NCI-H187 (cell line): ENCODE measurements around the gene CDRT4.
"Not testable (repeated sequence)": the region's sequence is repeated elsewhere in the genome, so short reads cannot be mapped to it uniquely, and the experiment has no call there.

ENCODE experiments used
- DNase-seq, 2 experiments: peaks; one replicate each; lab custom pipeline; 2025; lab: John Stamatoyannopoulos, UW

CDRT4 gene

DNA sequence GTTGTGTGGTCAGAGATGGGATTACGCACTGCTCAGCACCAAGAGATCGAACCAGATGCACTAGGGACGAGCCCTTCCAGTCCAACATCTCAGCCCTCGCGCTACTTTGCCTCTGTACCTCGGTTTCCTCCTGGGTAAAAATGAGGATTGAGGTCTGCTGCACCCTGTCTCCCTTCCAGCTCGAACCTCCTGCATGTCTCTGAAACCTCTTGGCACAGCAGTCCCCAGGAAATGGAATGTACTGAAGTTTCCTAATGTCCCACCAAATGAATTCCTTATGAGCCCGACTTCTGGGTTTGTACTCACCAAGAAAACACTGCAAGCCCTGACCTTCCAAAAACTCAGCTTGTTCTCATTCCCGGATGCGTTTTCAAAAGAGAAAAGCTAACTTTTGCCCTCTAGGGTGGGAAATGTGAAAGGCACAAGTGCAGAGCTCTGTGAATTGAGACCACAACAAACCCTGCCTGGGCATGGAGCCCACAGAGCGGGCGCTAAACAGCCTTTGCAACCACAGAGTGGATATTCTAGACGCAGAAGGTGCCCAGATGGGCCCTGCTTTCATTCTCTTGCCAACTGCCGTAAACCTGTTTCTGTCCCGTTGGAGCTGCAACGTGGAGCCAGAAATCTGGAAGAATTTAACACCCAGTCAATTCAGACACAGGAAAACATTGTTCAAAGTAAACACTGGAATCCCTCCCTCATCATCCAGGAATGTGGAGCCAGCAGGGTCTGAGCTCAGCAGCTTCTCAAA is 10.3 kb downstream of the CDRT4 start:
- no peak for DNase-seq

DNA sequence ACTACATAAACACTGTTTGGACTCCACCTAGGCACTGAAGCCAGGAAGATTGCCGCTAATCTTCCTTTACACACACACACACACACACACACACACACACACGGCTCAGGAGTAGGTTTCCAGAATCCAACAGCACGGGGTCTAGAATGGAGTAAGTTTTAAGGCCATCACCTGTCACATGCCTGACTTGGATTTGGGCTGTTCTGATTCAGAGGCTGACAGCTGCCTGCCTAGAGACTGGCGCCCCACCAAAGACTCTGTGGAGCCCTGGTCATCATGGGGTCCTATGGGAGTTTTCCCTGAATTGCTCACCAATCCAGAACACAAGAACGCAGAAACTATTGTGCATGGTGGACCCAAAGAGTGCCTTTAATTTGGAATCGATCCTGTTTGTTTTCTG is 10.9 kb downstream of the CDRT4 start:
- DNase-seq, result no peak

DNA sequence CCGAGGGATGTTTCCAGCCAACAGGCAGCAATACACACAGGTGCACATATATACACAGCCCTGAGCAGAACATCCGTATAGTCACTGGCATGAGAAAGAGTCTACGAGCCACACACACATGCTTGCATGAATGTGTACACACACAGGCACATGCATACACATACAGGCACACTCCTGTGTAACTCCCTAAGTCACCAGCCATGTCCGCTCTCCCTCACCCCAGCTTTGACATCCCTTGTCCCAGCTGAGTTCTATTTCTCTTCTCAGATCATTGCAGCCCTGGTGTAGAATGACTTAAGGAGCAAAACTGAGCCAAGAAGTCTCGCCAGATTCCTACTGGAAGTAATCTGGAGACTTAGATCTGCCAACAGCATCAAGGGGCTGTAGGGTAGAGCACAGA is 13.1 kb downstream of the CDRT4 start:
- no peak for DNase-seq

DNA sequence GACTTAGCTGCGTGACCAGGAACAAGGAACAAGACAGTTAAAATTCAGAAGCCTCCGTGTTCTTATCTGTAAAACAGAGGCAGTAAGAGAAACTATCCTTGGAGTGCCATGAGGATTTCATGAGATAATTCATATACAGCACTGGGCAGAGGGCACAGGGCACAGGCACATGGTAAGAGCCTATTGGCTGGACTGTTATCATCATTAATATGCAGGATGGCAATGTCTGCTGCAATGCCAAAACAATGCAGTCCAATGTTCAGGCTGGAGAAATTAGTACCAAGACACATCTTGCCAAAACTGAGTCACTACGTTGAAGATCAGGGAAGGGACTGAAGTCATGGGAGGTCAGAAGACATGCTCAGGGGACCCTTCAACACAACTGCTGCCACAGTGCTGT is 13.6 kb downstream of the CDRT4 start:
- DNase-seq, result no peak

DNA sequence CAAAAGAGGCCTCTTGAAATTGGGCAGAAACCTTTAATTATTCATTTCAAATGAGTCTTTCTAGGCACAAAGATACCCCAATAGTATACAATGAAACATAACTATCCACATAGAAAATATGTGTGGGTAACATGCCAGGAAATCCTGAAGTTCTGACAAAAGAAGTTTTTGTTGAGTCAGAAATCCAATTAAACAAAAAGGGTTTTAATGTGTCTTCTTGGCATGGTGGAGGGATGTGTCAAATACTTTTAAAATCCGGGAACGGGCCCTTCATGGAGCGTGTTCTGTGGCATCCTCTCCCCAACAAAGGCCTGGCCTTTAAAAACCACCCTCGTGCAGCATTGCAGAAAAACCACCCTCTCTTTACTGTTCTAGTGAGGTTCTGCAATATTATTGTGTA is 14.2 kb downstream of the CDRT4 start:
- no peak for DNase-seq

DNA sequence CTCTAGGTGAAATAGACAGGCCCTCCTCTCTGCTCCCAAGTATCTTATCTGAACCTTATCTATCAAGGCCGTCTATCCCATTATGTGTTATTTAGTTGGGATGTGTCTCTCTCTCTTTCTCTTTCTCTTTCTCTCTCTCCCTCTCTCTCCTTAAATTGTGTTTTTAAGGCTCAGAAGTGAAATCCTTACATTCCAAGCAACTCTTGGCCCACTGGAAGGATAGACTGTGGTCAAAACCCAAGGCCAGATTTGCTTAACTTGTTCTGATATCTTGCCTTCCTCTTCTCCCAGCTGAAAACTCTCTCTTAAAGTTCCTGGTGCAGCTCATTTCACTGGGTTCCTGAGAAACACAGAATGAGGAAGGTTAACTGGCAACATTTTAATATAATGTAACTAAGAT is 14.7 kb downstream of the CDRT4 start:
- no peak for DNase-seq

DNA sequence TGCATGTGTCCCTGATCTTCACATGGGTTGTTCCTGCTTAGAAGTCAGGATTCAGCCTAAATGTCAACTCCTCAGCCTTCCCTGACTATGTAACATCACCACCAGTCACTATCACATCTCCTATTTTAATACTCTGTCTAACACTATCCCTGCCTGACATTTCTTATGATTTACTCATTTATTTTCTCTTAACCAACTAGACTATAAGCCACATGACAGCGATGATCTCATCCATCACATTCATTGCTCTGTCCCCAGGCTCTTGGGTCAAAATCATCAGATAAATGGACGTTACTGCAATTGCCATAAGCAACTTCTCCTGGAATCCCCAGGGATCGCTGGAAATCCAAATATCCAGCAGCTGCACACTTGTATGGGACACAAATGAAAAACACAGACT is 15.7 kb downstream of the CDRT4 start:
- no peak for DNase-seq

DNA sequence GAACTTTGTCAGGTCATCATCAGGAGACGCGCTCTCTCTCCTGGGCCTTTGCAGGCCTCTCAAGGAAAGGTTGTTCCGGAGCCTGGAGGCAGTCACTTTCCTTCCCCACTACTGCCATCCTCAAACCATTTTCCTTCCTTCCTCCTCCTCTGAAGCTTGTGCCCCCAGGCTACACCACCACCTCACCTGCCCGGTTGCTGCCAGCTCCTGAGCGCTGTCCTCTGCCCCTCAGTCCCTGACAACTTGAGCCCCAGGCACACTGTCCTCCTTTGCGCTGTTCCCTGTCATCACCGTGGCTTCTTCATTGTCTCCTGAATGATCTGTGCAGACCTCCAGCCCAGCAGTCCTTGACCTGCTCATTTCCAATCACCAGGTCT is 18.9 kb downstream of the CDRT4 start:
- DNase-seq, result no peak

DNA sequence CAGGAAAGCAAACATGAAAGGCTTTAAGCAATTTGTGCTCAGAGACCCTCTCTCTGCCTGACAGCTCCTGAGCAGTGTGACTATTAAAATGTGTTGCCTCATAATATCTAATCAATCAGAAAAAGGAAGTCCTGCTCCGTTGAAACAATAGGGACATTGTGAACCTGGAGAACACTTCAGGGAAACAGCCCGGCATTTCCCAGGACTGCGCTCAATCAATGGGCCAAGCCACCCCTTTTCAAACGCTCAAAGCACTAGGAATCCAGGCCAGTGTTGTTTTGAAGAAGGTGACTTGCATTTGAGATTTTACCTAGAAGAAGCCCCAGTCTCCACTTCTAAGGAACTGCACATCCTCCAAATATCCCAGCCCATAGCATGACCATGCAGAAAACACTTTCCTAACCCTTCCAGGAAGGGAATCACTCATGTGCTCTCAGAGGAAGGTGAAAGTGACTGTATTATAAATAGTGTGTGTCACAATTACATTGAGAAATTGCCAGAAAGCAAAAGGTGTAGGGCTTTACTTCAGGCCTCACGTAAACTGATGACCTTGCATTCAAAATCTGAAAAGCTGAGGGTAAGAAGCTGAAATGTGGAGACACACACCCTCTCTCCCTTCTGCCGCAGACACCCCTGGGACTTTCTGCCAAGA is 19.4 kb downstream of the CDRT4 start:
- no peak for DNase-seq

DNA sequence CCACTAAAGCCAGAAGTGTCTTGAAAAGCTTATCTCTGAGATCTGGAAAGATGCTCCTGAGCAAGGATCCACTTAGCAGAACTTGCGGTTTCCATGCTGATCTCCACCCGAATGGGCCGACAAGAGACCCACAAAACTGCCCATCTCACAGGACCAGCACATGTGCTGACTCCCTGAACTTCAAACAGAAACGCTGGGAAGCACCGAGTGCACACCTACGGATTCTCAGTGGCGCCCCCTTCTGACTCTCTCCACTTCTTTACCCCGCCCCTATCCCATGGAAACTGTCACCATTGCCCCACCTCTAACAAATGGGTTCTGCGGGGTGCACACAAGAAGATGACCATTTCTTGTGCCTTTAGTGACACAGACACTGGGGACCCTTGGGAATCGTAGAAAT is 21.4 kb downstream of the CDRT4 start:
- no peak for DNase-seq

DNA sequence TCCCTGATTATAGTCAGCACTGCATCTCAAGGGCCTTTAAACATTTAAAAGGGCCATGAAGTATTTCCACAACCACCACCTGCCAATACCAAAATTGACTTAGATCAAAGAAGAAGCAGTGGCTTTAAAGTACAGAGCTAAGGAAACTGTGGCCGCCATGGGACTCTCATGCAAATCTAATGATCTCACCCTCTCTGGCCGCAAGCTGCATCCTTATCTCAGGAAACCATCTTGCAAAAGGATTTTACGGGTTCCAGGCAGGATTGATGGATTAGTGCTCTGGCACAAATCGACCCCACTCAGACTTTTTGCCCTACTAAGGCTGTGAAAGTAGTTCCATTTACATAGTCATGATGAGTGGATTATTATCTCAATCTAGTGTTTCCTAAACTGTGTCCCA is 22.6 kb downstream of the CDRT4 start:
- no peak for DNase-seq

DNA sequence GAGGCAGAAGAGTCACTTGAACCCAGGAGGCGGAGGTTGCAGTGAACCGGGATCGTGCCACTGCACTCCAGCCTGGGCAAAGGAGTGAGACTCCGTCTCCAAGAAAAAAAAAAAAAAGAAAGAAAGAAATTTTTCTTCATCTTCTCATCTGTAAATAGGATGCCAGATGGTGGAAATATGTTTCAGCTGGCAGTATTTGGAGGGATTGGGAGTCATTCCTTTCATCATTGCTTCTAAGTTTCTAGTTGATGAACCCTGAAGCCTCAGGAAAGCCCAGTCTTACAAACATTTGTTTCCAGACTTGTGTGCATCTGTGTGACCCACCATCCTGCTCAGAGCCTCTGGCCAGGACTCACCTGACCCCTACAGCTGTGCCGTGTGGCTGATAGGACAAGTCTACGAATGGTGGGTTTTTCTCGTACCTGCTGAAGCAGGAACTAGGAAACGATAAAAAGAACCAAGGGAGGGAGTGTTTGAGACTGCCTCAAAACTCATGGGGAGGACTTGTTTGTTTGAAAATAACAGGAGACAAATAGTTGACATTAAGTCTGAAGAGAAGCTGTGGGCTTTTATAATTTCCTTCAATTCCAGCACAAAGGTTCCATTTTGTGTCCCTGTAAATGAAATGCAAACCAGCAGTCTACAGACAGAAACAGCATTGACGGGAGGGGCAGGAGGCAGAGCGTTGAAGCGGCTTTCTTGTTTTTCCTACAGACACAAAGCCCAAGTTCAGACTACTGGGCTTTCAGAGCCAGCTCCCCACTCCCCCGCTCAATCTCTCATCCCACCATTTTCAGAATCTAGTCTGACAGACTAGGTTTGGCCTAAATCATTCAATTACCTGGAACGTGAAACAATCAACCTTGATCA is 24.9 kb downstream of the CDRT4 start:
- DNase-seq, result no peak

DNA sequence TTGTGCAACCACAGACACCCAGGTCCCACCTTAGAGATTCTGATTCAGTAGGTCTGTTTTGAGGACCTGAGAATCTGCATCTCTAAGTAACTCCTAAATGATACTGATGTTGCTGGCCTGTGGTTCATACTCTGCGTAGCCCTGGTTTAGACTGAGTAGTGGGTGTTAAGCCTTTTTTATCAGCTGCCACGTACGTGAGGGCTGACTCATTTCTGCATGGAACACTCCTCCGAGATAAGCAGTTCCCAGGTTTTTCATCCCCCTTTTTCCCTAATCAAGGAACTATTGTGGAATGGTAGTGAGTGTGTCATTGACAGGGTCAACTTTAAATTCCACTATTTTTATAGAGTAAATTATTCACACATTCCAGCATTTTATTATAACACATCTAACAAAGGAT is 26.1 kb downstream of the CDRT4 start:
- DNase-seq, result no peak

DNA sequence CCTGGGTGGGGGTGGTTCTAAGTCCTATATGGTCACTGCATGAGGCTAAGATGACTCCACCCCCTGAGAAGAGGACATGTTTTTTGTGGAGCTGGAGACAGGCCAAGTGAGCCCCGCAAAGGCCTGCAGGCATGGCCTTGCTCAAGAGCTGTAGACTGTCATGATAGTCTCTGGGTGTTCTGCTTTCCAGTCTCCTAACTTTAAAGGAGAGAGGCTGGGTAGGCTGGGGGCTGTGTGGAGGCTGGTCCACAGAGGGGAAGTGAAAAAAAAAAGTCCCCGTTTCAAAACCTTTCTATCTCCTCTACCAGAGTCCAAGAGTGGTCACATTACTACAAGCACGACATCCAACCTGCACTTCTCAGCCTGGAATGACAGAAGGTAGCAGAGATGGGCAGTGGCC is 27.1 kb downstream of the CDRT4 start:
- DNase-seq, result no peak

DNA sequence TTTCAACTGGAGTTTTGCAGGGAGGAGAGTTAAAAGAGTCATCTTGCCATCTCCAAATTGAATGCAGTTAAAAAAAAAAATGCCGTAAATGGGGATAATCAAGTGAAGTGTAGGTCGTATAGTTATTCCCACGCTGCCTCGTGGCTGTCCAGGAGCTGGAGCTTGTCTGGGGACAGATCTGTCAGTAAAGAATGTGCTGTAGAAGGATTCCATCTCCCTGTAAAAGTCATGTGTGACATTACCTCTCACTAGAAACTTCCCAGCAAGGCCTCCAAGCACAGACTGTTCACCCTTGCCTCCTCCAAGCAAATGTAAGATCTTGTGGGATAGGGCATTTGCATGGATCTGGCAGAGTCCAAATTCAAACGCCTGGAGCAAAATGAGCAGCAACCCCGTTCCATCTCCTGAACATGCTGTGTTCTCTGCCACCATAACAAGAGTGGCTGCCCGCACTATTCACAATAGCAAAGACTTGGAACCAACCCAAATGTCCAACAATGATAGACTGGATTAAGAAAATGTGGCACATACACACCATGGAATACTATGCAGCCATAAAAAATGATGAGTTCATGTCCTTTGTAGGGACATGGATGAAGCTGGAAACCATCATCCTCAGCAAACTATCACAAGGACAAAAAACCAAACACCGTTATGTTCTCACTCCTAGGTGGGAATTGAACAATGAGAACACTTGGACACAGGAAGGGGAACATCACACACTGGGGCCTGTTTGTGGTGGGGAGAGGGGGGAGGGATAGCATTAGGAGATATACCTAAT is 28.0 kb downstream of the CDRT4 start:
- not testable (repeated sequence) for DNase-seq

DNA sequence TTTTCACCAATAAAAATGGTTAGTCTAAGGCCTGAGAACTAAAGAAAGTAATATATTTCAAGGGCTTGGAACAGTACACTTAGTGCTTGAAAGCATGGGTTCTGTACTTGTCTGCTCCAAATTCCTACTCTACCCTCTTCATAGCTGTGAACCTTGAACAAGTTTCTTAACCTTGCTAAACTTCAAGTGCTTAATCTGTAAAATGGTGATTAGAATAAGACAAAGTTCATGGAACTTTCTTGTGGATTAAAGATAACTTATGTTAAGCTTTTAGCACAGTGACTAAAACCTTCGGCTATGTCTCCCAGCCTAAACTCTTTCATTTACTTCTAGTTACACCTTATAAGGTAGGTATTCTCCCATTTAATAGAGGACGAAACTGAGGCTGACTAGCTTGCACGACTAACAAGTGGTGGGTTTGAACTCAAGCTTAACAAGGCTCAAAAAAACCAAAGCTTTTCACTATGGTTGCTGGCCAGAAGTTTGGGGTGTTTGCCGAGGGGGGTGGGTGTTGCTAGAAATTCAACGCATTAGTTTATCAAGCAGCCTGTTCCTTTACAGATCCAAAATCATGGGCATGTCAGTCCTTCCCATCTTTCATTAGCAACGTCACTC is 28.8 kb downstream of the CDRT4 start:
- no peak for DNase-seq

DNA sequence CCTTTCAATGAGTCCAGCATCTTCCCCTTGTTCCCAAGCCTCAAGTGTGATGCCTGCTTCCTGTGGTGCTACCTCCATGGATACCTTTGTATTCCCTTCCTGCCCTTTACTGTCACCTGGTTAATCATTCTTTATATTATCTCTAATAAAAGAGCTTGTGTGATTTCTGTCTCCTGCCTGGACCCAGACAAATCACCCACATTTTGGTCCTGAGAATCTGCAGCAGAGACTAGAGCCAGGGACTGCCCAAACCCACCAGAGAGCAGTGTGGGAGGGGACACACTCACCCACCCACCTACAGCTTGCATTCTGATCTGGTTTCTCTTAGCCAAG is 30.2 kb downstream of the CDRT4 start:
- DNase-seq, result no peak

DNA sequence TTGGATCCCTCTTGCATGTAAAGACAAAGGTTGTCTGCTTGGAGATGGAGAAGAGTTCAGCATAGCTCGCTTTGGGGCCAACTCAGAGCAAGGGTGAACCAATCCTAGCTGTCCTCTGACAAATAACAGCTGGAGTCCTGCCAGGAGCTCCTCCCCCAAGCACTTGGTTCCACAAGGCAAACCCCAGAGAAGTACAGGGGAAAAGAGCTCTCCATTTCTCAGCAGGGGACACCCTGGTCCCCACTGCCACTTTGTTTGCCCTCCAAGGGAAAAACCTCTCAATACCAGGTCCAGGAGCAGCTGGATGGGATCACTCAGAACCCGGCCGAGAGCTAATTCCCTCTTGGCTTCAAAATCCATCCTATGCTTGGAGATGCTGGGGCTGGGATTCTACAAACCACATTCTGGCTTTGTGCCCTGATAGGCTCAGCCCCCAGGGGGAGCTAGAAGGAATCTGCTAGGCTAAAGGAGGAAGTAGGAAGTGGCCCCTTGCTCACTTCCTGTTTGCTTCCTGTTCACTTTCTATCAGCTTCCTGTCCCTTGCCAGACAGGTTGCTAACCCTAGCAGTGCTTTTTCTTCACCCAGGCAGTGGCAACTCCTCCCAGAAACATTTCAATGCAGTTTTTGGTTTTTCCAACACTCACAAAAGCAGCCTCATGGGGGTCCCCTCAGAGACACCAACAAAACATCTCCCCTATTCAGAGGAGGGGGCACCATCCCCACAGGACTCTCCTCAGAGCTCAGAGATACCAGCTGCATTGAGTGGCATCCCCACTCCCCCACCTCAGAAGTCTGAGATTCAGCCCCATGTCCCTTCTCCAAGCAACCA is 30.7 kb downstream of the CDRT4 start:
- DNase-seq, result peak in 1 of 2 experiments; percentile 2

DNA sequence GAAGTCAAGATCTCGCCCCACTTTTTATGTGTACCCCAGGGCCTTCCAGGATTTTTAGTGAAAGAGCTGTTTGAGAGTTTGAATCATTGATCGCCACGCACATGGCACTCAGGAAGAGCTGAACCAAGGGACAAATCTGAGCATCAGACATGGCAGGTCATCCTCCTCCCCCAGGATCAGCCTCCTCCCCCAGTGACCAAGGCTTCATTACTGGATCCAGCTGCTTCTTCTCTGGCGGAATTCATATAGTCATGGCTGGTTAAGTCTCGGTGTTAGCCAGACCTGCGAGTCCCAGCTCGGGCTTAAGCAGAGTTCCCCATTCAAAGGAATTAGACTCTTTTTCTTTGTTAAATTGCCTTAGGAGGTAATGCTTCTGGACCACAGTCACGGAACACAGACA is 32.5 kb downstream of the CDRT4 start:
- DNase-seq, result no peak

DNA sequence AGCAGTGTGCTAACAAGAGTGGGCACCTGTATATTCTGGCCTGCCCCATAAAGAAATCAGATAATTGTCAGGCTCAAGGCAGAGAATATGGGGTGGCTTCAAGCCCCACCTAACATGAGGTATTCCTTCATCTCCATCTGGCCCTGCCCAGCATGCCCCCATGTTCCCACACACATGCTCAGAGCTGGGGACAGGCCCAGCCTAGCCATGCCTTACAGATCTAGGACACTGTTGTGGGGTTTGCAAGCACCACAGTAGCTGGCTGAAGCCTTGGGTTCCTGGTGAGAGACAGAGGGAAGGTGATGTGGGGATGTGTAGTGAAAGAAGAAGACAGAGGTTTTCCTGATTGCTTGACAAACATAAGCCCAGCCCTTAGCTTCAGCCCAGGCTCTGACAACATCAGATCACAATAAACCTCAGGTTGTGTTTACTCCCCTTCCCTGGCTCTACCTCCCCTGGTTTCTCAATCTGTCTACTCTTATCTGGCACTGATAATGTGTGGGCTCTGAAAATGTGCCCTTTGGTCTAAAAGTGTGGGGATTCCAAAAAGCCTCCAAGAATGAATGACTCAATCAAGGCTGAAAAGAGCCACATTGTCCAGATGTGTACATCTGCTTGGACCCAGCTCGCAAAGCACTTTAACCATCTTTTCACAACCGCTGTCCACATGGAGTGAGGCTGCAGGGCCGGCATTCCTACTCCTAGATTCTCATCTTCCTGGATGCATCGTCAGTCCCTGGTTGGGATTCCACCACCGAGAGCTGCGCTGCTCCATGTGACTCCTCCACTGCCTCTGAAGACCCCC is 34.4 kb downstream of the CDRT4 start:
- DNase-seq, result no peak
